ENCODE results near the gene COL4A6. TPM values are rescaled to one million over a fixed set of nuclear protein-coding genes. Genes with fewer than 3 reads are reported as not detected.

COL4A6 gene
- total and polyA plus RNA-seq, 2 of the 4 experiments (the other 2 are of a cell fraction), result 0.36 to 0.74 TPM

DNA sequence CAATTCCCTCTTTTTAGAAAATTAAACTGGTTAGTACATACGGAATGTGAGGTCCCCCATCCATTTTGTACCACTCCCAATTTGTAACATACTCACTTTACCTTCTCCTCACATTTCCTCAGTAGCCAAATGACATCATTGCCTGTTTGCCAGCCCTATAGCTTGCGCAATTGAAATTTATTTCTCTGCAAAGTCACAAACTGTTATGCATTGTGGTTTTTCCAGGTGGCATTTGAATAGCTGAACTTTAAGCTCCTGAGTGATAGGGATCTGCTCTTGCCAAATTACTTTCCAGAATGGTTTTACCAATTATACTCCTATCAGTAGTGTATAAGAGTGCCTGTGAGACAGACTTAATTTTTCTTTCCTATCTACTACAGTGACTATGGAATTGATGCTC is 9.1 kb upstream of the COL4A6 start:
- no peak overlapping the region for H2BK120ac ChIP-seq (ENCODE audit: low read depth, low read length)
- TF ChIP-seq SMC3 (IDR thresholded peaks at IDR 0.05; ENCODE audit: low read depth, low read length), result no peak
- TF ChIP-seq POLR2A (IDR thresholded peaks at IDR 0.05; ENCODE audit: low read depth, low read length), result no peak
- TF ChIP-seq ELK1 (IDR thresholded peaks at IDR 0.05; ENCODE audit: borderline replicate concordance, low read depth, low read length), result no peak
- TF ChIP-seq CEBPB (IDR thresholded peaks at IDR 0.05; ENCODE audit: low read depth, low read length), result peak; percentile 84
- in situ Hi-C loops (cut with MboI; ENCODE audit: low sequenced_read_pairs), result no loop called here
- H3K9ac ChIP-seq (ENCODE audit: low read depth, low read length), result no peak overlapping the region
- no peaks in the 10 kb centered on the region for H3K27me3 ChIP-seq (ENCODE audit: control insufficient read depth, insufficient read depth, low read length)
- POLR2A ChIA-PET (ENCODE audit: unreplicated experiment), result no interaction called here
- no peak overlapping the region for H4K5ac ChIP-seq (ENCODE audit: low read depth, low read length)
- CTCF ChIA-PET, result no interaction called here
- dilution Hi-C loops (cut with HindIII; ENCODE audit: low sequenced_read_pairs, unreplicated experiment), result no loop called here
- H2BK15ac ChIP-seq (ENCODE audit: low read depth, low read length), result no peak overlapping the region
- H2AK5ac ChIP-seq (ENCODE audit: low read depth, low read length), result no peak overlapping the region
- H3K4me2 ChIP-seq (ENCODE audit: low read depth, low read length), result no peak overlapping the region; the same call in 1 of the 2 replicates
- 0 out of 4 replicates have a peak, but pooled peaks cover 0 to 7% of the 10 kb centered on the region in 2 experiments for H3K79me1 ChIP-seq (ENCODE audit: low read depth in 1 of 2, low read length in 2 of 2)
- WGBS, 2 experiments (ENCODE audit: extremely low coverage in 2 of 2, insufficient read length in 1 of 2), result no CpG with 5 or more reads among the region's 2 CpGs
- H3K9me1 ChIP-seq (ENCODE audit: insufficient read depth, low read length), result no peaks in the 10 kb centered on the region
- ATAC-seq (ENCODE audit: low read depth) (no peak), DNase-seq (peak; percentile 16)
- no peaks in the 10 kb centered on the region for H3K36me3 ChIP-seq (ENCODE audit: control insufficient read depth, insufficient read depth, low read length)
- no peak overlapping the region for H2AK9ac ChIP-seq (replicated peaks; ENCODE audit: low read depth, low read length, poor library complexity)
- no peak overlapping the region for H2AFZ ChIP-seq (replicated peaks; ENCODE audit: low read length, poor library complexity)
- no peak overlapping the region for H3K23ac ChIP-seq (ENCODE audit: low read depth, low read length)
- 0 out of 2 replicates have a peak, but pooled peaks cover 1% of the 10 kb centered on the region for H3K4me1 ChIP-seq (ENCODE audit: control insufficient read depth, insufficient read depth, low read length)
- H3K4me3 ChIP-seq (ENCODE audit: insufficient read depth, low read depth, low read length), result no peak overlapping the region
- no peak overlapping the region for H3K56ac ChIP-seq (ENCODE audit: extremely low read depth, insufficient read depth, low read length)
- BruUV-seq (replicated peaks), result no TSS peak
- no peak overlapping the region for H3K27ac ChIP-seq (ENCODE audit: insufficient read depth, low read length)
- no peak overlapping the region for H4K91ac ChIP-seq (ENCODE audit: insufficient read depth, low read depth, low read length)
- no peak overlapping the region for H4K8ac ChIP-seq (ENCODE audit: low read depth in 2 of 2, low read length in 2 of 2)
- no peaks in the 10 kb centered on the region for H3K9me3 ChIP-seq (ENCODE audit: control insufficient read depth, insufficient read depth, low read length)
- intact Hi-C loops (cut with micrococcal nuclease), result no loop called here
- H2BK5ac ChIP-seq (ENCODE audit: low read depth, low read length, poor library complexity, severe bottlenecking), result no peak overlapping the region
- no peak overlapping the region for H3K14ac ChIP-seq (replicated peaks; ENCODE audit: low read depth, low read length)
- no peak overlapping the region for H3K18ac ChIP-seq (ENCODE audit: low read depth, low read length)
- H2BK20ac ChIP-seq (ENCODE audit: low read depth, low read length), result no peak overlapping the region
- peaks cover 7% of the 10 kb centered on the region; the same call in 1 of the 2 replicates for H4K20me1 ChIP-seq (ENCODE audit: insufficient read depth, low read length)
- no peak overlapping the region for H3K4ac ChIP-seq (ENCODE audit: low read depth, low read length)
